KBM-7 (cell line): Measurements from ENCODE around the gene GAST.
"Not testable (repeated sequence)": the region's sequence is repeated elsewhere in the genome, so short reads cannot be mapped to it uniquely, and the experiment has no call there.

Experiments
- DNase-seq: peaks from one replicate; pipeline ENCODE4 v3.0.0-alpha.2; 2015
- in situ Hi-C: fragments of 300-500 bp; cut with MboI; formaldehyde crosslinking; loops from 2 replicates; pipeline ENCODE4 v1.14.3; 2020; ENCODE audit warnings: low sequenced_read_pairs, low pct_unique_long_range_greater_than_20kb, mixed read lengths

Gene GAST

GRCh38 chr17:41681776-41682175 is 30.4 kb upstream of the GAST start:
- no peak for DNase-seq
- in situ Hi-C loops: no loop called here

GRCh38 chr17:41682631-41683030 is 29.5 kb upstream of the GAST start:
- in situ Hi-C loops: no loop called here
- no peak for DNase-seq

- in situ Hi-C loops: no loop called here
- no peak for DNase-seq
Measured at GRCh38 chr17:41683441-41684007, 28.6 kb upstream of the GAST start.

- DNase-seq: no peak
- in situ Hi-C loops: no loop called here
Measured at GRCh38 chr17:41684035-41684434, 28.1 kb upstream of the GAST start.

GRCh38 chr17:41685753-41686152 is 26.4 kb upstream of the GAST start:
- DNase-seq, in situ Hi-C loops: not testable (repeated sequence)

- DNase-seq: no peak
- in situ Hi-C loops: no loop called here
Measured at GRCh38 chr17:41686281-41686680, 25.9 kb upstream of the GAST start.

- in situ Hi-C loops: no loop called here
- peak; percentile 63 for DNase-seq
Measured at GRCh38 chr17:41687828-41688640, 24.1 kb upstream of the GAST start.

GRCh38 chr17:41688641-41689496 is 23.3 kb upstream of the GAST start, which contains the start of gene EIF1:
EIF1 (plus strand) TSS chr17:41688885; CDS start chr17:41689039, 154 bp downstream.
- in situ Hi-C loops: no loop called here

GRCh38 chr17:41689497-41690299 is 22.4 kb upstream of the GAST start:
- DNase-seq: peak; percentile 84
- in situ Hi-C loops: no loop called here

More at GRCh38 chr17:41688641-41689496, 23.3 kb upstream of the GAST start, which contains the start of gene EIF1:
- DNase-seq: peak; percentile 99

- in situ Hi-C loops: no loop called here
- DNase-seq: no peak
Measured at GRCh38 chr17:41690497-41690896, 21.6 kb upstream of the GAST start.

- in situ Hi-C loops: no loop called here
- DNase-seq: no peak
Measured at GRCh38 chr17:41691031-41691777, 20.9 kb upstream of the GAST start.

- in situ Hi-C loops: no loop called here
- peak; percentile 29 for DNase-seq
Measured at GRCh38 chr17:41692722-41693521, 19.2 kb upstream of the GAST start.

- in situ Hi-C loops: no loop called here
- no peak for DNase-seq
Measured at GRCh38 chr17:41695134-41695661, 16.9 kb upstream of the GAST start.

- in situ Hi-C loops: no loop called here
- peak; percentile 60 for DNase-seq
Measured at GRCh38 chr17:41695954-41696757, 16.0 kb upstream of the GAST start.

GRCh38 chr17:41697122-41697962 is 14.8 kb upstream of the GAST start:
- DNase-seq: peak; percentile 43
- in situ Hi-C loops: no loop called here

- DNase-seq, in situ Hi-C loops: not testable (repeated sequence)
Measured at GRCh38 chr17:41700843-41701242, 11.3 kb upstream of the GAST start.
